GM23248 (cell line): ENCODE results near the gene PRAC1.

Experiments used
- EZH2 ChIP-seq: fragments of 200-600 bp; sonication (generic); IDR thresholded peaks from 2 replicates; pipeline ENCODE4 v1.6.1; 2018; ENCODE audit warnings: antibody characterized with exemption, mild to moderate bottlenecking; ENCODE audit not compliant: insufficient read depth, poor library complexity, severe bottlenecking
- EZH2phosphoT487 ChIP-seq: fragments of 200-600 bp; sonication (generic); IDR thresholded peaks from 2 replicates; pipeline ENCODE4 v1.6.1; 2018; ENCODE audit warnings: antibody characterized with exemption, moderate library complexity, mild to moderate bottlenecking, low read depth; ENCODE audit not compliant: insufficient read depth

DNA sequence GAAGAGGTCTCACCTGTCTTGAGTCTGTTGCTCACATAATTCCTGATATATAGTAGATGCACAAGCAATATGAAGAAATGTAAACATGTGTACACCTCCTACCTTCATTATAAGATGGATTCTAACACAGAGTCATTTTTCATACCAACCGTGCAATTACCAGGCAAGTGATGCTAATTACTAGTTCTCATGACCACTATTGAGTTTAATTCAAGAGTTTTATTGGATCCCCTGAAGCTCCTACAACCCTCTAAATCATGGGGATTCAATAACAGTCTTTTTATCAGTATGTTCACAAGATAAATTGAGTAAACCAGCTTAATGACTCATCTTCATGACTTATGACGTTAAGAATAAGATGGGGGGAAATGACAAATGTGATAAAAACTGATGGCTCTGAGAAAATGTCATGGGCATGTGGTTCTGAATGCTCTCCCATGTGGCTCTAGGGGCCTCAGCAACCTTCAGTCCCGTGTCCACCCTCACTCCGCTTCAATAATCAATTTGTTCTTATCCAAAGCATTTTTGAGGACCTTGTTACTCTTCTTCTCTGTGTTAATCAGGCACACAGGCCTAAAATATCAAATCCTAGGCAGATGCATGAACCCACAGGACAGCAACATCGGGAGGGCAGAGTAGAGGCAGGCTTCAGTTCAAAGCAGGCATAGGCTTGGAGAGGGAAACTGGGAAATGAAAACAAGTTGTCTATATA is 42.8 kb downstream of the PRAC1 start:
- TF ChIP-seq EZH2 (no peak), EZH2phosphoT487 (no peak)
